Body of pancreas (tissue), 4 donors: ENCODE results near the gene GRN. TPM values are rescaled to one million over a fixed set of nuclear protein-coding genes. Genes with fewer than 3 reads are reported as not detected.
"Not testable (repeated sequence)": the region's sequence is repeated elsewhere in the genome, so short reads cannot be mapped to it uniquely, and the experiment has no call there.

Source experiments
- ATAC-seq: fragments of 150-250 bp; one replicate; pipeline ENCODE4 v1.9.1; 2016
- DNase-seq, 4 donors: peaks; one replicate each; pipeline ENCODE4 v3.0.0-alpha.2; 2019
- H3K27ac ChIP-seq, 4 donors: fragments of 200-600 bp; sonication (generic); 1 replicate in 3 of 4; 2 replicates in 1 of 4; pipeline versions ENCODE4 v1.5.1 to v1.6.1; 2016 to 2019; ENCODE audit warnings: mild to moderate bottlenecking in 1 of 4, mixed read lengths in 1 of 4, moderate library complexity in 1 of 4
- H3K27me3 ChIP-seq, 2 donors: fragments of 200-600 bp; sonication (generic); one replicate each; pipeline ENCODE4 v1.6.0; 2016; ENCODE audit warnings: mild to moderate bottlenecking in 1 of 2
- H3K36me3 ChIP-seq, 2 donors: fragments of 200-600 bp; sonication (generic); replicated peaks in 1 of 2; 2 replicates each; pipeline ENCODE4 v1.5.1; 2016; ENCODE audit warnings: low read depth in 2 of 2; ENCODE audit not compliant: insufficient read depth in 1 of 2
- H3K4me1 ChIP-seq: fragments of 200-600 bp; sonication (generic); one replicate; pipeline ENCODE4 v1.6.0; 2016
- H3K4me3 ChIP-seq, 2 donors: fragments of 200-600 bp; sonication (generic); 1 replicate in 1 of 2; 2 replicates in 1 of 2; pipeline ENCODE4 v1.5.1; 2016 to 2019
- H3K9me3 ChIP-seq, 3 donors: fragments of 200-600 bp; sonication (generic); 1 replicate in 2 of 3; 2 replicates in 1 of 3; pipeline ENCODE4 v1.5.1; 2016
- POLR2A ChIP-seq, 3 donors: fragments of 450-650 bp; IDR thresholded peaks; one replicate each; pipeline ENCODE4 v1.6.1; 2016; ENCODE audit warnings: antibody characterized with exemption in 3 of 3, mild to moderate bottlenecking in 2 of 3
- WGBS, 2 donors: methylation state at CpG; one replicate each; pipeline ENCODE4 v1.1.5; 2017; 5-methylcytosine and 5-hydroxymethylcytosine counted together
- intact Hi-C: fragments of 100-400 bp; cut with DNase I; formaldehyde crosslinking; loops from one replicate; pipeline ENCODE4 v1.15.1; 2023
- total RNA-seq, 2 donors: library from RNA; depleted of rRNA; stranded (reverse); fragments of >200 nt; gene quantifications; one replicate each; pipeline ENCODE4 v1.1.0, GENCODE V29; 2016
- TF ChIP-seq, protein P1 (sequence below), 7 experiments: fragments of 450-650 bp in 4 of 7; fragments of 200-600 bp in 3 of 7; sonication (generic) in 3 of 7; IDR thresholded peaks; one replicate each; pipeline ENCODE4 v1.5.1; 2016 to 2019; ENCODE audit warnings: antibody characterized with exemption in 7 of 7

Gene GRN
- total RNA-seq, 2 donors from 2014 or later, result 119 to 153 TPM

DNA sequence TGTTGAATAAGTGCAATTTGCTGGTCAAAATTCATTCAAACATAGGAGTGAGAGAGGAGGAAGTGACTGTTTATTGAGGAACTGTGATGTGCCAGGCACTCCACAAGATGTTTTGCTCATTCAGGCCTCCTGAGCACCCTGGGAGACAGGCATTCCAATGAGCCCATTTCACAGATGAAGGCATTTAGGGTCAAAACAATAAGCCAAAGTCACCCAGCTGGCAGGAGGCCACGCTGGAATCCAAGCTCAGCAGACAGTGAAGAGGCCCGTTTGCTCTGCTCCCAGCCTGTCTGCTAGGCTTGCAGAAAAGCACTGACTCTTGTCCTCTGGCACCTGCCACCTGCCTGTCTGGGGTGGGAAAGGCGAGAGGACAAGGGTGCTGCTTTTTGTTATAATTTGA is 10.4 kb upstream of the GRN start:
- WGBS, 2 donors, result 44 to 71% methylated on average over 2 to 3 of the region's 3 CpGs
- H3K27ac ChIP-seq, result no peak overlapping the region
- no peak overlapping the region for H3K4me3 ChIP-seq
- ATAC-seq (no peak), DNase-seq (no peak)
- no peaks in the 10 kb centered on the region for H3K9me3 ChIP-seq
- no peak for TF ChIP-seq POLR2A (IDR thresholded peaks at IDR 0.05)
- TF ChIP-seq, protein P1, sequence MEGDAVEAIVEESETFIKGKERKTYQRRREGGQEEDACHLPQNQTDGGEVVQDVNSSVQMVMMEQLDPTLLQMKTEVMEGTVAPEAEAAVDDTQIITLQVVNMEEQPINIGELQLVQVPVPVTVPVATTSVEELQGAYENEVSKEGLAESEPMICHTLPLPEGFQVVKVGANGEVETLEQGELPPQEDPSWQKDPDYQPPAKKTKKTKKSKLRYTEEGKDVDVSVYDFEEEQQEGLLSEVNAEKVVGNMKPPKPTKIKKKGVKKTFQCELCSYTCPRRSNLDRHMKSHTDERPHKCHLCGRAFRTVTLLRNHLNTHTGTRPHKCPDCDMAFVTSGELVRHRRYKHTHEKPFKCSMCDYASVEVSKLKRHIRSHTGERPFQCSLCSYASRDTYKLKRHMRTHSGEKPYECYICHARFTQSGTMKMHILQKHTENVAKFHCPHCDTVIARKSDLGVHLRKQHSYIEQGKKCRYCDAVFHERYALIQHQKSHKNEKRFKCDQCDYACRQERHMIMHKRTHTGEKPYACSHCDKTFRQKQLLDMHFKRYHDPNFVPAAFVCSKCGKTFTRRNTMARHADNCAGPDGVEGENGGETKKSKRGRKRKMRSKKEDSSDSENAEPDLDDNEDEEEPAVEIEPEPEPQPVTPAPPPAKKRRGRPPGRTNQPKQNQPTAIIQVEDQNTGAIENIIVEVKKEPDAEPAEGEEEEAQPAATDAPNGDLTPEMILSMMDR (IDR thresholded peaks at IDR 0.05), result no peak
- intact Hi-C loops, result no loop called here
- peaks cover 13% of the 10 kb centered on the region for H3K4me1 ChIP-seq
- no peaks in the 10 kb centered on the region for H3K27me3 ChIP-seq
- no peaks in the 10 kb centered on the region for H3K36me3 ChIP-seq

GRCh38 chr17:44335564-44335963 is 9.5 kb upstream of the GRN start:
- DNase-seq (peak in 1 of 4 donors; percentile 46), ATAC-seq (no peak)
- Histone ChIP-seq H3K4me3 (no peak overlapping the region), H3K4me1 (peaks cover 13% of the 10 kb centered on the region), H3K36me3 (no peaks in the 10 kb centered on the region), H3K27me3 (no peaks in the 10 kb centered on the region), H3K27ac (no peak overlapping the region), H3K9me3 (no peaks in the 10 kb centered on the region)
- no peak for TF ChIP-seq POLR2A (IDR thresholded peaks at IDR 0.05)
- TF ChIP-seq, protein P1 (IDR thresholded peaks at IDR 0.05), result no peak
- WGBS, 2 donors, result 38 to 46% methylated on average over 3 of the region's 3 CpGs
- intact Hi-C loops, result no loop called here

GRCh38 chr17:44335968-44336367 is 9.1 kb upstream of the GRN start:
- DNase-seq (no peak), ATAC-seq (no peak)
- no peaks in the 10 kb centered on the region for H3K27me3 ChIP-seq
- intact Hi-C loops, result no loop called here
- H3K4me3 ChIP-seq, result no peak overlapping the region
- H3K36me3 ChIP-seq, result no peaks in the 10 kb centered on the region
- peaks cover 12% of the 10 kb centered on the region for H3K4me1 ChIP-seq
- TF ChIP-seq, protein P1 (IDR thresholded peaks at IDR 0.05), result no peak
- no peak for TF ChIP-seq POLR2A (IDR thresholded peaks at IDR 0.05)
- H3K27ac ChIP-seq, result no peak overlapping the region
- no peaks in the 10 kb centered on the region for H3K9me3 ChIP-seq
- WGBS, 2 donors, result 34 to 41% methylated on average over 5 of the region's 5 CpGs

DNA sequence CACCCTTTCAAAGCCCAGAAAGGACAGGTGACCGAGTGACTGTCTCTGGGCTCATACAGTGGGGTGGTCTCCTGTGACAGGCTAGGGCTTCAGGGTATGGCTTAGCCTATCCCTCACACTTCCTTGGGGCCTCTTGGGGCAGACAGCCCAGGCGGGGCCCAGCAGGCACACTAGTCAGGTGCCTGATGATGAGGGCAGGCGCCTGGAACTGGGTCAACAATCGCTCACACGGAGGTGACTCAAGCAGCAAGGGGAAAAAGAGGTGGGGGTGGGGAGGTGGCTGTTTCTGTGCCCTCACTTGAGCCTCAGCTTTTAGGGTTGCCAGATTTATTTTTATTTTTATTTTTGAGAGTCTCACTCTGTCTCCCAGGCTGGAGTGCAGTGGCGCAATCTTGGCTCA is 6.4 kb upstream of the GRN start:
- 54 to 59% methylated on average over 2 to 6 of the region's 6 CpGs for WGBS, 2 donors
- Histone ChIP-seq H3K9me3 (no peaks in the 10 kb centered on the region), H3K36me3 (no peaks in the 10 kb centered on the region), H3K4me1 (no peaks in the 10 kb centered on the region), H3K27ac (no peak overlapping the region), H3K27me3 (no peaks in the 10 kb centered on the region), H3K4me3 (no peak overlapping the region)
- intact Hi-C loops, result no loop called here
- ATAC-seq (no peak), DNase-seq (peak in 1 of 4 donors; percentile 40)
- TF ChIP-seq POLR2A (IDR thresholded peaks at IDR 0.05), result no peak

- ATAC-seq, DNase-seq, H3K4me1 ChIP-seq, H3K4me3 ChIP-seq, intact Hi-C loops, H3K36me3 ChIP-seq, H3K9me3 ChIP-seq, H3K27ac ChIP-seq, H3K27me3 ChIP-seq: not testable (repeated sequence)
- 61 to 62% methylated on average over 5 of the region's 5 CpGs for WGBS, 2 donors
These were observed 4.5 kb upstream of the GRN start for GRCh38 chr17:44340553-44340952.

DNA sequence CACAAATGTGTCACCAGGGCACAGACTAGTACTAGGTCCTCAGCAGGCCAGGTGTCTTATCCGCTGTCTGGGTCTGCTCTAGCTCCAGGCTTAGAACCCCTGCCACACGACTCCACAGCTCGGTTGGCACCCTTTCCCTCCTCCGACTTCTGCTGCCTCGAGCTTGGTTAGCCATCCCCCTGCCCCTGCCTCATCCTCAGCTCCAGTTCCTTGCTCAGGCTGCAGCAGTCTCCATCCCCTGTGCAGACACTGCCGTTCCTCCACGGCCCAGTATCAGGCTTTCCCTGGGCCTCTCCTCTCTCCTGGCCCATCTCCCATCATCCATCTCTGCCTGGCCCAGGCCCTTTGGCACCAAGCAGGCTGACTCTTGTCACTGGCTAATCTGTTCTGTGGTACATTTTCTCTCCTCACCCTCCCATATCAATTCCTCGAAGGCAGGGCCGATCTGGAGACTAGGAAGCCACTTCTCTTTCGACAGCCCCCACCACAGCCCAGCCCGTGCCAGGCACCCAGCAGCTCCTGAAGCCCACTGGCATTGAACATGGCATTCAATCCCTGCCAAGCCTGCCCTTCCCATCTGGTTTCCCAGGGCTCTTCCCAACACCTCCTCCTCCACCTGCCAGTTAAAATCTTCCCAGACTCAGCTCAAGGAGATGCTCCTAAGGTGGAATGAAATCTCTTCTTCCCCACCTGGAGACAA is 1.4 kb upstream of the GRN start:
- peaks cover 17% of the 10 kb centered on the region for H3K4me1 ChIP-seq
- no peaks in the 10 kb centered on the region for H3K9me3 ChIP-seq
- no peaks in the 10 kb centered on the region for H3K27me3 ChIP-seq
- H3K4me3 ChIP-seq, result no peak overlapping the region
- no peak for DNase-seq
- TF ChIP-seq, protein P1 (IDR thresholded peaks at IDR 0.05), result no peak
- TF ChIP-seq POLR2A (IDR thresholded peaks at IDR 0.05), result no peak
- ATAC-seq, result no peak
- H3K27ac ChIP-seq, result no peak overlapping the region
- H3K36me3 ChIP-seq, result no peaks in the 10 kb centered on the region
- intact Hi-C loops, result no loop called here
- 60 to 68% methylated on average over 11 of the region's 11 CpGs for WGBS, 2 donors
